H1 (cell line): ENCODE measurements around the gene UNC5B. TPM values are rescaled to one million over a fixed set of nuclear protein-coding genes. Genes with fewer than 3 reads are reported as not detected.

Experiments used
- CTCF ChIA-PET: fragments of 300-600 bp; sonication (Branson Sonifier 250); formaldehyde crosslinking; loops from one replicate; lab custom pipeline; 2021; ENCODE audit not compliant: partially characterized antibody; lab: Charles Lee
- POLR2A ChIA-PET: fragments of 300-600 bp; sonication (Branson Sonifier 250); formaldehyde crosslinking; loops from one replicate; lab custom pipeline; 2021; ENCODE audit warnings: inconsistent platforms; ENCODE audit not compliant: partially characterized antibody; lab: Charles Lee
- DNase-seq, 2 experiments: peaks; one replicate each; pipeline versions ENCODE4 v3.0.0 to v3.0.0-alpha.2; 2010 to 2022; ENCODE audit warnings: low spot score in 2 of 2, low read depth in 1 of 2, mixed read lengths in 1 of 2
- FAIRE-seq: peaks from 2 replicates; lab custom pipeline; 2011; peaks lifted over from hg19 to GRCh38; lab: Jason Lieb, UNC
- H2AFZ ChIP-seq: 2 replicates; pipeline ENCODE4 v1.8.1; 2012; ENCODE audit warnings: low read length, inconsistent platforms
- H2AK5ac ChIP-seq: 2 replicates; pipeline ENCODE4 v1.6.1; 2013; ENCODE audit warnings: low read depth, low read length
- H2BK120ac ChIP-seq: replicated peaks from 2 replicates; pipeline ENCODE3; 2013; ENCODE audit warnings: low read depth, low read length, inconsistent platforms
- H2BK12ac ChIP-seq: 2 replicates; pipeline ENCODE4 v1.6.1; 2013; ENCODE audit warnings: low read depth, low read length
- H2BK15ac ChIP-seq: 2 replicates; pipeline ENCODE4 v1.6.1; 2013; ENCODE audit warnings: low read length
- H2BK20ac ChIP-seq: 2 replicates; pipeline ENCODE4 v1.6.1; 2013; ENCODE audit warnings: low read length
- H2BK5ac ChIP-seq: 2 replicates; pipeline ENCODE4 v1.6.1; 2013; ENCODE audit warnings: low read depth, low read length
- H3K14ac ChIP-seq: 2 replicates; pipeline ENCODE4 v1.6.1; 2013; ENCODE audit warnings: inconsistent platforms; ENCODE audit not compliant: insufficient read length
- H3K18ac ChIP-seq: 2 replicates; pipeline ENCODE4 v1.6.1; 2013; ENCODE audit warnings: low read length; ENCODE audit errors: extremely low read depth
- H3K23ac ChIP-seq: 2 replicates; pipeline ENCODE4 v1.6.1; 2013; ENCODE audit warnings: inconsistent platforms; ENCODE audit not compliant: insufficient read length
- H3K23me2 ChIP-seq: 2 replicates; pipeline ENCODE4 v1.6.1; 2013; ENCODE audit warnings: low read depth, low read length
- H3K27ac ChIP-seq: 2 replicates; pipeline ENCODE4 v1.6.1; 2011; ENCODE audit warnings: low read depth, low read length, inconsistent platforms
- H3K27me3 ChIP-seq, 4 experiments: replicated peaks in 1 of 4; 1 replicate in 1 of 4; 2 replicates in 3 of 4; pipeline versions ENCODE4 v1.6.1 to v1.8.1; 2011 to 2013; ENCODE audit warnings: low read length in 3 of 4, mild to moderate bottlenecking in 3 of 4, inconsistent platforms in 2 of 4, mixed read lengths in 2 of 4, moderate library complexity in 1 of 4; ENCODE audit not compliant: control insufficient read depth in 3 of 4, insufficient read depth in 3 of 4; ENCODE audit errors: extremely low read depth in 1 of 4
- H3K36me3 ChIP-seq, 4 experiments: 2 replicates each; pipeline versions ENCODE4 v1.6.1 to v1.8.1; 2011 to 2013; ENCODE audit warnings: mild to moderate bottlenecking in 4 of 4, low read length in 3 of 4, moderate library complexity in 2 of 4, control low read depth in 1 of 4, inconsistent platforms in 1 of 4; ENCODE audit not compliant: insufficient read depth in 4 of 4, control insufficient read depth in 2 of 4
- H3K4ac ChIP-seq: replicated peaks from 2 replicates; pipeline ENCODE3; 2013; ENCODE audit warnings: low read length, low read depth, mixed read lengths, inconsistent platforms; ENCODE audit not compliant: insufficient read length
- H3K4me1 ChIP-seq, 4 experiments: replicated peaks in 1 of 4; 1 replicate in 1 of 4; 2 replicates in 3 of 4; pipeline versions ENCODE4 v1.6.1 to v1.8.1; 2011 to 2013; ENCODE audit warnings: low read length in 3 of 4, inconsistent platforms in 2 of 4, mixed read lengths in 1 of 4; ENCODE audit not compliant: insufficient read depth in 4 of 4, control insufficient read depth in 3 of 4
- H3K4me2 ChIP-seq, 2 experiments: 2 replicates each; pipeline versions ENCODE4 v1.6.1 to v1.8.1; 2011 to 2013; ENCODE audit warnings: low read depth in 2 of 2, low read length in 2 of 2, control low read depth in 1 of 2, inconsistent platforms in 1 of 2, mild to moderate bottlenecking in 1 of 2; ENCODE audit not compliant: insufficient read depth in 1 of 2
- H3K4me3 ChIP-seq, 4 experiments: fragments of 200-600, 300-600 bp in 1 of 4; sonication (generic), shearing (Covaris generic), sonication (Bioruptor Twin) in 1 of 4; 2 replicates each; pipeline versions ENCODE4 v1.5.1 to v1.8.1; 2011 to 2016; ENCODE audit warnings: low read length in 4 of 4, low read depth in 3 of 4, control low read depth in 2 of 4, inconsistent platforms in 2 of 4, mild to moderate bottlenecking in 2 of 4, mixed read lengths in 1 of 4, moderate library complexity in 1 of 4; ENCODE audit not compliant: insufficient read depth in 2 of 4; ENCODE audit errors: extremely low read depth in 1 of 4
- H3K56ac ChIP-seq: replicated peaks from 2 replicates; pipeline ENCODE3; 2013; ENCODE audit warnings: low read depth, mild to moderate bottlenecking, mixed read lengths, low read length, inconsistent platforms; ENCODE audit not compliant: insufficient read length
- H3K79me1 ChIP-seq: 2 replicates; pipeline ENCODE4 v1.6.1; 2013; ENCODE audit warnings: low read depth, low read length, control low read depth
- H3K79me2 ChIP-seq, 2 experiments: 2 replicates each; pipeline versions ENCODE4 v1.6.1 to v1.8.1; 2012 to 2013; ENCODE audit warnings: low read length in 2 of 2, mild to moderate bottlenecking in 2 of 2, inconsistent platforms in 1 of 2; ENCODE audit not compliant: insufficient read depth in 2 of 2, control insufficient read depth in 1 of 2
- H3K9ac ChIP-seq, 4 experiments: replicated peaks in 1 of 4; 1 replicate in 1 of 4; 2 replicates in 3 of 4; pipeline versions ENCODE4 v1.6.1 to v1.8.1; 2011 to 2013; ENCODE audit warnings: low read depth in 3 of 4, low read length in 3 of 4, control low read depth in 2 of 4, mild to moderate bottlenecking in 2 of 4, moderate library complexity in 2 of 4, inconsistent platforms in 1 of 4; ENCODE audit errors: extremely low read depth in 1 of 4
- H3K9me3 ChIP-seq, 2 experiments: 2 replicates each; pipeline versions ENCODE4 v1.6.1 to v1.8.1; 2012 to 2013; ENCODE audit warnings: mild to moderate bottlenecking in 2 of 2, moderate library complexity in 2 of 2, control low read depth in 1 of 2, inconsistent platforms in 1 of 2, low read depth in 1 of 2, low read length in 1 of 2, mixed read lengths in 1 of 2; ENCODE audit not compliant: insufficient read depth in 2 of 2
- H4K20me1 ChIP-seq, 2 experiments: replicated peaks in 1 of 2; 2 replicates each; pipeline versions ENCODE3 to v1.8.1; 2011 to 2013; ENCODE audit warnings: inconsistent platforms in 2 of 2, low read length in 2 of 2, mild to moderate bottlenecking in 1 of 2; ENCODE audit not compliant: insufficient read depth in 2 of 2, control insufficient read depth in 1 of 2
- H4K5ac ChIP-seq: 2 replicates; pipeline ENCODE4 v1.6.1; 2013; ENCODE audit warnings: low read length, low read depth, mixed read lengths, inconsistent platforms; ENCODE audit not compliant: insufficient read length
- H4K8ac ChIP-seq: 2 replicates; pipeline ENCODE4 v1.8.0; 2013; ENCODE audit warnings: mild to moderate bottlenecking, moderate library complexity, low read length, inconsistent platforms; ENCODE audit not compliant: insufficient read depth; ENCODE audit errors: extremely low read depth
- H4K91ac ChIP-seq: replicated peaks from 2 replicates; pipeline ENCODE3; 2013; ENCODE audit warnings: low read length, mixed read lengths, inconsistent platforms; ENCODE audit not compliant: insufficient read length
- CBX8 ChIP-seq: fragments of 300-800, 300-1000 bp; sonication (generic); IDR thresholded peaks from 2 replicates; pipeline ENCODE4 v1.7.1; 2016; ENCODE audit warnings: low read depth, low read length, borderline replicate concordance
- CTBP2 ChIP-seq: IDR thresholded peaks from 2 replicates; pipeline ENCODE4 v1.7.0; 2011; ENCODE audit warnings: borderline replicate concordance, mild to moderate bottlenecking, moderate library complexity, mixed read lengths, low read length; ENCODE audit not compliant: insufficient read depth, insufficient read length
- CTCF ChIP-seq, 3 experiments: IDR thresholded peaks; 1 replicate in 2 of 3; 2 replicates in 1 of 3; pipeline versions ENCODE4 v1.5.1 to v1.6.1; 2011; ENCODE audit warnings: low read length in 3 of 3, mild to moderate bottlenecking in 3 of 3, inconsistent platforms in 2 of 3, low read depth in 1 of 3, moderate library complexity in 1 of 3; ENCODE audit not compliant: insufficient read depth in 1 of 3; ENCODE audit errors: control extremely low read depth in 1 of 3
- MAX ChIP-seq: IDR thresholded peaks from 2 replicates; pipeline ENCODE4 v1.6.1; 2012; ENCODE audit warnings: inconsistent platforms
- PHF8 ChIP-seq: fragments of 200-600 bp; sonication (generic); conservative IDR thresholded peaks from 2 replicates; pipeline ENCODE4 v1.7.1; 2012; ENCODE audit warnings: low read depth, mild to moderate bottlenecking, inconsistent platforms, low read length, moderate library complexity
- POLR2AphosphoS5 ChIP-seq: IDR thresholded peaks from 2 replicates; pipeline ENCODE4 v1.6.1; 2011; ENCODE audit warnings: low read depth, low read length
- RFX5 ChIP-seq: IDR thresholded peaks from 2 replicates; pipeline ENCODE4 v1.6.1; 2011; ENCODE audit warnings: low read depth, low read length, improper control_type of control experiment, borderline replicate concordance
- SP2 ChIP-seq: IDR thresholded peaks from 2 replicates; pipeline ENCODE4 v1.6.1; 2012; ENCODE audit warnings: mild to moderate bottlenecking, low read length, inconsistent platforms
- WGBS, 2 experiments: shearing (Covaris generic) in 1 of 2; methylation state at CpG; one replicate each; pipeline versions ENCODE4 v1.1.6 to v1.1.7; 2013 to 2015; ENCODE audit warnings: low lambda C conversion rate in 2 of 2, mixed read lengths in 2 of 2, inconsistent platforms in 1 of 2, low coverage in 1 of 2, missing lambda C conversion rate in 1 of 2; ENCODE audit not compliant: insufficient replicate concordance in 2 of 2, insufficient coverage in 1 of 2, insufficient read length in 1 of 2; ENCODE audit errors: extremely low coverage in 1 of 2, missing lambda C conversion rate in 1 of 2; 5-methylcytosine and 5-hydroxymethylcytosine counted together
- polyA plus RNA-seq, 7 experiments: library from polyadenylated mRNA; depleted of rRNA in 3 of 7; stranded (reverse) in 5 of 7; unstranded in 2 of 7; fragments of >200 nt in 5 of 7; fragments of 200-250 nt in 2 of 7; gene quantifications; 1 replicate in 5 of 7; 2 replicates in 1 of 7; 4 replicates in 1 of 7; pipeline versions ENCODE4 v1.2.1 to v1.2.3, GENCODE V29; 2011 to 2013; ENCODE audit warnings: missing spikeins in 2 of 7, mixed read lengths in 2 of 7
- total RNA-seq: library from RNA; stranded (reverse); fragmentation: NEBNext Ultra II Directional; extraction: Animal tissue kit (Norgen Biotek cat#: 25700); gene quantifications from 2 replicates; pipeline ENCODE4 v1.2.1, GENCODE V29; 2021

UNC5B gene
- total and polyA plus RNA-seq, 2 of the 8 experiments (the other 6 are each of a cell fraction or from before 2014, with no cell fraction given): 27.9 to 31.8 TPM

- H3K79me2 ChIP-seq: no peaks in the 10 kb centered on the region
- H3K4me1 ChIP-seq: peaks cover 0 to 10% (median 3%) of the 10 kb centered on the region in 4 experiments; a peak in 3 of 7 replicates
- no peak overlapping the region for H2BK12ac ChIP-seq
- ChIA-PET POLR2A (no interaction called here), CTCF (interaction anchor here (1.2 to 2.6 kb wide), 6 partner anchors 9 to 276 kb away, joined by 4 to 7 read pairs (median 4); no protein-coding TSS in a partner anchor)
- no peak overlapping the region for H3K4me2 ChIP-seq
- 90% methylated on average over 3 of the region's 3 CpGs; no CpG with 5 or more reads in 1 of the 2 experiments for WGBS, 2 experiments
- no peak overlapping the region for H3K14ac ChIP-seq
- no peak overlapping the region for H2BK20ac ChIP-seq
- H4K8ac ChIP-seq: no peak overlapping the region
- no peak overlapping the region for H2BK120ac ChIP-seq
- no peak overlapping the region for H3K23ac ChIP-seq
- H2BK5ac ChIP-seq: no peak overlapping the region
- no peak overlapping the region for H4K91ac ChIP-seq
- no peaks in the 10 kb centered on the region for H3K9me3 ChIP-seq
- no peak overlapping the region for H3K4me3 ChIP-seq
- FAIRE-seq (no peak), DNase-seq (no peak)
- no peaks in the 10 kb centered on the region for H3K23me2 ChIP-seq
- H2BK15ac ChIP-seq: no peak overlapping the region
- no peaks in the 10 kb centered on the region for H3K79me1 ChIP-seq
- H2AK5ac ChIP-seq: no peak overlapping the region
- no peak overlapping the region for H3K27ac ChIP-seq
- H3K4ac ChIP-seq: no peak overlapping the region
- no peak overlapping the region for H3K18ac ChIP-seq
- no peaks in the 10 kb centered on the region for H3K27me3 ChIP-seq
- no peak overlapping the region for H3K56ac ChIP-seq
- no peak overlapping the region for H4K5ac ChIP-seq
- H3K36me3 ChIP-seq: no peaks in the 10 kb centered on the region
- no peaks in the 10 kb centered on the region for H4K20me1 ChIP-seq
- H3K9ac ChIP-seq: no peak overlapping the region
- no peak overlapping the region for H2AFZ ChIP-seq
- TF ChIP-seq CTBP2 (no peak), CBX8 (no peak), RFX5 (no peak), SP2 (no peak), CTCF (IDR thresholded peaks at IDR 0.05; ENCODE audit: control extremely low read depth in 1 of 3, insufficient read depth in 1 of 3, low read depth in 1 of 3, low read length in 3 of 3) (no peak), MAX (no peak), POLR2AphosphoS5 (no peak), PHF8 (no peak)
Observed at GRCh38 chr10:71179382-71179781, 33.0 kb upstream of the UNC5B start.
